ENCODE data around the gene MRPS22.
"Not testable (repeated sequence)": the region's sequence is repeated elsewhere in the genome, so short reads cannot be mapped to it uniquely, and the experiment has no call there.

Gene MRPS22

GRCh38 chr3:139342054-139342453 is 1.8 kb upstream of the MRPS22 start:
- DNase-seq = no peak

GRCh38 chr3:139346771-139347170 is 3.0 kb downstream of the MRPS22 start:
- no peak for DNase-seq

GRCh38 chr3:139353920-139354556 is 10.2 kb downstream of the MRPS22 start:
- DNase-seq = no peak

GRCh38 chr3:139354661-139355060 is 10.8 kb downstream of the MRPS22 start:
- DNase-seq = no peak

DNA sequence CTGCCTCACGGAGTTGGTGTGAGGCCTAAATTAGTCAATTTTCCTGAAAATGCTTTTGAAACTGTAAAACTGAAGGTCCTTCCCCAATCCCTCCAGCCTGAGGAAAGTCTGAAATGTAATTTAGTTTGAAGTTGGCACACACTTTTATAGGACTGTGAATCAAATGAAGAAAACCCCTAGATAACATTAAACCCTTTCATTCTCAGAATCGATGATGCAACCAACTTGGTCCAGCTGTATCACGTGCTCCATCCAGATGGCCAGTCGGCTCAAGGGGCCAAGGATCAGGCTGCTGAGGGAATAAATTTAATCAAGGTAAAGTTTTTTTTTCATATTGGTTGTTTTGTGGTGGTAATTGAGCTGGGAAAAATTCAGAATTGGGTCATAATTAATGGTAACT is 11.7 kb downstream of the MRPS22 start:
- no peak for DNase-seq

- no peak for DNase-seq
Observed at GRCh38 chr3:139355891-139356290, 12.1 kb downstream of the MRPS22 start.

DNA sequence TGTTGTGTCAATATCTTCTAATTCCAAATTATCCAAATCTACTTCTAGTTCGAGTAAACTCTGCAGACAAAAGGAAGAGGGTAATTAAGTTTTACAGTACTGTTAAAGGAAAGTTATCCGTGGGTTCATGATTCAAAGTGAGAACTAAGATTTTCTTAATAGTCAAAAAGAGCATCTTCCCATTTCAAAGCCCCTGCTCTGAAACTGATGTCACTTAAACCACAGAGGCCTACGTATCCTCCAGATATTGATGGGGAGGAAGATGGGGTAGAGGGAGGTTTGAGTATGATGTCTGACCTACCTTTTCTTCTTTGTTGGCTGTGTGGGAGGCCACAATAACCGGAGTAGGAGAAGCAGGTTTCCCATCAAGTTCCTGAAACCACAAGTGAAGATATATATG is 14.1 kb downstream of the MRPS22 start:
- DNase-seq = no peak

DNA sequence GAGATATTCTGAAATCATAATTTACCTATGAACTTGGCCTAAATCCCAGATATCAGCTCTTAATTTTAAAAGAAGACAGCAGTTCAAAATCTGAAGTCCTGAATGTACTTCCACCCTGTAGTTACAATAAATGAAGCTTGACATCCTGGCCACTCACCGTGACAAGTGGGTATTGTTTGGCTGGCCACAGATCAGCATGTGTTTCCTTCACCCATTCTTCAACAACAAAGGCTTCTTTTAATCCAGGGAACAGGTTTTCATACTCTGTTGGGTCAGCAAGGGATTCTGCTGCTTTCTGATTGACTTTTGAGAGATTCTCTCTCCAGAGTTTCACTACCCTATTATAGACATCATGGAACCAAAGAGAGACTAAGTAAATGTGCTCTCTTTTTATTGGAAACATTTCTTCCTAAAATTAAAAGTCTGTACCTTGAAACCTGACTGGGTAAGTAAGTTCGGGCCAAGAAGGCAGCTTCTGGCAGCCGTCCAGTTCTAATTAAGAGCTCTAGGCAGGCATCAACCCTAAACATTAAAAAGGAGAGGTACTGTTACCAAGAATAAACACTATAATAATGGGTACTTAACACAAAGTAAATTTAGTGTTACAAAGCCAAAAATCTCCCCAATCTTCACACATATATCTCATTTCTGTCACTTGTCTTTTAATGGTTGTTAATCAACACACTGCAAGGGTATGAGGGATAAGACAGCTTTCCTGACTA is 15.2 kb downstream of the MRPS22 start:
- peak; percentile 62 for DNase-seq

GRCh38 chr3:139361276-139361675 is 17.5 kb downstream of the MRPS22 start:
- no peak for DNase-seq

GRCh38 chr3:139364549-139364948 is 20.7 kb downstream of the MRPS22 start:
- DNase-seq = no peak

GRCh38 chr3:139374099-139374498 is 30.3 kb downstream of the MRPS22 start:
- no peak for DNase-seq

DNA sequence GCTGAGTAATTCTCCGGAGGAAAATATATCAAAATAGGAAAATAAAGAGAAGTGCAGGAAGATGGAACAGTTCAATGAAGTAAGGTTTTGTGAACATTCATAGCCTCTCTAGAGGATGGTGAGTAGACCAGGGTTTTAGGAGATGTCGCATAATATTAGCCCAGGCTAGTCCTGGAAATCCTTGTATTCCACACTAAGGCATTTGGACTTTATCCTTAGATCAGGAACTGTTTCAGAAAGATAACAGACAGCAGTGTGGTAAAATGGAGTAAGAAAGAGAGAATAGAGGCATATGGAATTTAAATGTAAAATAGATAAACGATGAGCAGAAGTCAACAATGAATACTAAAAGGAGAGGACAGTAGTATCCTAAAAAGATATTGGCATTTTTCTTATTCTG is 33.6 kb downstream of the MRPS22 start:
- DNase-seq = no peak

- peak; percentile 90 for DNase-seq
Observed at GRCh38 chr3:139378587-139379241, 34.9 kb downstream of the MRPS22 start.

DNA sequence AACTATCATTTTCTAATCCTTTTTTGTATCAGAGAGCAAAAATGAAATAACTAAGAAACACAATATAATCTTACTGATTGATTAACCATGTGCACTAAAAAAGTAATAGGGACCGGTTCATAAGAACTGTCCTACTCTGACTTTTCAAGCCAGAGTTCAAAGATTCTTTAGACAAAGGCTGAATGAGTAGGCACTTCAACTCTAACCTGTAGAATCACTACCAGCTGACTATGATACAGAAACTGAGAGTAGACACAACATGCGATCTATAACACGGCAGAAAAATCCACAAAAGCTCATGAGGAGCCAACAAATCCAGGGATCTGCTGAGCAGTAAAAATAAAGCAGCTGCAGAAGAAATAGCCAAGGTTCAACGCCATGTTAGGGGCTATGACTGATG is 36.8 kb downstream of the MRPS22 start:
- no peak for DNase-seq

GRCh38 chr3:139382291-139382690 is 38.5 kb downstream of the MRPS22 start:
- not testable (repeated sequence) for DNase-seq

DNA sequence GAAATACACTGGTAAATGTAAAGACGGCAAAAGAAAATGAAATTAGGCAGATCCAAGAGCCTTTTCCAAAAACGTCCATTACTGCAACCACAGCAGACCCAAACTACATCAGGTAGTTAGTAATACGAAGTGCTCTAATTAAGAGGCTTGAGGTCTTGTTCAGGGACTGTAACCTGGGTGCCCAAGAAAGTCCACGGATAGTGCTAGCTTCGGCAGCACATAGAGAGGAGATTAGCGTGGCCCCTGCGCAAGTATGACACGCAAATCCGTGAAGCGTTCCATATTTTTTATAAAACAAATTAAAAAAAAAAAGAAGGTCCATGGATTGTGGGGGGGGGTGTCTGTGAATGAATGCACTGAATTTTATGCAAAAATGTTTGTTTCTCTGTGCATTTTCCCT is 44.3 kb downstream of the MRPS22 start:
- DNase-seq = no peak

GRCh38 chr3:139388821-139389551 is 45.2 kb downstream of the MRPS22 start:
- DNase-seq = no peak

DNA sequence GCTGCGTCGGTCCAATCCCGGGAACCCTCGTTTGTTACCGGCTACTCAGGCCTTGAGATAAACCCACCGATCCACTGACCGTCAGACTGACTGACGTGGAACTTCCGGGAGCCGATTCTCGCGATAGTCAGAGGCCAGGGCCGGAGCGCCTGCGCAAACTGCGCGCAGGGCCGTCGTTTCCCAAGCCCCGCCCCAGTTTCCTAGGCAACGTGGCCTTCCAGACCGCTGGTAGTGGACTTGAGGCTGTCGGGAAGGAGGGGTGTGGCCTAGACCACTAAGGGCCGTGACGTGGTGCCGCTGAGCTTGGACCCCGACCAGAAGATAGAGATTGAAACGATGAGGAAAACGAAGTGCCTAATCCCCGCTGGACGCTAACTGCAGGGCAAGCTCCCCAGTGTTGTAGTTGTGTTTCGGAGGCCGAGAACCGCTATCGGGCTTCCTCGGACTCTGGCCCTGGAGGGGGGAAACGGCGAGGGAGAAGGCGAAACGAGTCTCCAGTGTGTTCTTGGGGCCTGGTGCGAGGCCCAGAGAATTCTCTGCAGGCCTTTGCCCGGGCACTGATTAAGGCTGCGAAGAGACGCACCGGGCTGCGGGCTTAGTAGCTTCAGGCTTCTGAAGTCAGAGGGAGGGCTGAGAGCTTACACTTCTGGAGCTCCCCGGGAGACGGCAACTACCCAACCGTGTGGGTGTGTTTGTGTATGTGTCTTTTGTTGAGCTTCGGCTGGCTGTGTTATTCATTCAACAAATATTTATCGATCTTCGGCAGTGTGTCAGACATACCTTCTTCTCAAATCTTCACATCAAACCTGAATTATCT is 45.9 kb downstream of the MRPS22 start, which contains the start of gene COPB2:
Gene COPB2 (minus strand): TSS at position 96 of the 817 bp plus-strand sequence. CDS start 97 bp downstream, outside the sequence.
- peak; percentile 100 for DNase-seq

GRCh38 chr3:139394116-139394515 is 50.3 kb downstream of the MRPS22 start:
- no peak for DNase-seq

- no peak for DNase-seq
Observed at GRCh38 chr3:139396707-139397106, 52.9 kb downstream of the MRPS22 start.

DNA sequence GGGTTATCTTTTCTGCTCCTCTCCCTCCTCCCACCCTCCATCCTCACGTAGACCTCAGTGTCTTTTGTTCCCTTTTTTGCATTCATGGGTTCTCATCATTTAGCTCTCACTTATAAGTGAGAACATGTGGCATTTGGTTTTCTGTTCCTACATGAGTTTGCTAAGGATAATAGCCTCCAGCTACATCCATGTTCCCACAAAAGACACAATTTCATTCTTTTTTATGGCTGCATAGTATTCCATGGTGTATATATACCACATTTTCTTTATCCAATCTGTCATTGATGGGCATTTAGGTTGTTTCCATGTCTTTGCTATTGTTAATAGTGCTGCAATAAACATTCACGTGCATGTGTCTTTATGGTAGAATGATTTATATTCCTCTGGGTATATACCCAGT is 57.3 kb downstream of the MRPS22 start:
- DNase-seq = not testable (repeated sequence)
